C4-2B (cell line): Measurements from ENCODE around the gene PRKAG1.

Source experiments
- ZFX ChIP-seq: fragments of 450-650 bp; IDR thresholded peaks from 2 replicates; pipeline ENCODE4 v1.6.1; 2017
- TF ChIP-seq, protein P1 (sequence below): fragments of 450-650 bp; conservative IDR thresholded peaks from 2 replicates; pipeline ENCODE4 v1.5.1; 2017; ENCODE audit warnings: mild to moderate bottlenecking

DNA sequence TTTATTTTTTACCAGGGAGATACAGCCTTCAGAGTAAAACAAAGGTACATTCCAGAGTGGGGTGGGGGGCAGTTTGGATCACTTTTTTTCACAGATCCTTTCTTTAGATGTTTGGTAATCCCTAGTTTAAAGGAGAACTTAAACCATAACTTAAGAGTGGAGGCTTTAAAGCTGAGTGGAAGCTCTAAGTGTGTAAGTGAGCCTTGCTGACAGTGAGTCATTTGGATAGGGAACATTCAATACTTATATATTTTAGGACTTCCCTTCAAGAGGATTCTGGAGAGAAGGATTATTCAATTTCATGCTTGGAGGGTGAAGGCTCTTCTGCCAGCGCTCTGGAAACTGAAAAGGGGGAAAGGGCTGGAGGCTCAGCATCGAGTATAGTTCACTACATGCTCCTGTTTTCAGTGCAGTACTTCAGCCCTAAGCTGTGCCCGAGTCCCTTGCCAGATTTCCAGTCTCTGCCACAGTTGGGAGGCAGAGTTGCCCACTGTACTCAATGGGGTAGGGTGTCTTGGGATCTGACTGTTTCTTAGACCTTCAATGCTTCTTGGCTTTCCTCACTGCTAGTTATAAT, 8.4 kb downstream of the PRKAG1 start:
- TF ChIP-seq, protein P1, sequence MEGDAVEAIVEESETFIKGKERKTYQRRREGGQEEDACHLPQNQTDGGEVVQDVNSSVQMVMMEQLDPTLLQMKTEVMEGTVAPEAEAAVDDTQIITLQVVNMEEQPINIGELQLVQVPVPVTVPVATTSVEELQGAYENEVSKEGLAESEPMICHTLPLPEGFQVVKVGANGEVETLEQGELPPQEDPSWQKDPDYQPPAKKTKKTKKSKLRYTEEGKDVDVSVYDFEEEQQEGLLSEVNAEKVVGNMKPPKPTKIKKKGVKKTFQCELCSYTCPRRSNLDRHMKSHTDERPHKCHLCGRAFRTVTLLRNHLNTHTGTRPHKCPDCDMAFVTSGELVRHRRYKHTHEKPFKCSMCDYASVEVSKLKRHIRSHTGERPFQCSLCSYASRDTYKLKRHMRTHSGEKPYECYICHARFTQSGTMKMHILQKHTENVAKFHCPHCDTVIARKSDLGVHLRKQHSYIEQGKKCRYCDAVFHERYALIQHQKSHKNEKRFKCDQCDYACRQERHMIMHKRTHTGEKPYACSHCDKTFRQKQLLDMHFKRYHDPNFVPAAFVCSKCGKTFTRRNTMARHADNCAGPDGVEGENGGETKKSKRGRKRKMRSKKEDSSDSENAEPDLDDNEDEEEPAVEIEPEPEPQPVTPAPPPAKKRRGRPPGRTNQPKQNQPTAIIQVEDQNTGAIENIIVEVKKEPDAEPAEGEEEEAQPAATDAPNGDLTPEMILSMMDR = no peak
- no peak for TF ChIP-seq ZFX
